ACC112 (cell line): Measurements from ENCODE around the gene GRPEL1.

Source experiments
- H2AFZ ChIP-seq: fragments of 200-600 bp; sonication (generic); one replicate; pipeline ENCODE4 v1.6.0; 2017; ENCODE audit warnings: antibody characterized with exemption, low read length; ENCODE audit not compliant: unreplicated experiment
- H3K27ac ChIP-seq: fragments of 200-600 bp; sonication (generic); 2 replicates; pipeline ENCODE4 v1.5.1; 2014; ENCODE audit warnings: low read depth, mild to moderate bottlenecking, antibody characterized with exemption, low read length, moderate library complexity
- H3K27me3 ChIP-seq: fragments of 200-600 bp; sonication (generic); 2 replicates; pipeline ENCODE4 v1.6.1; 2014; ENCODE audit warnings: mild to moderate bottlenecking, antibody characterized with exemption, low read length, moderate library complexity, mixed read lengths; ENCODE audit not compliant: insufficient read depth
- H3K36me3 ChIP-seq: fragments of 200-600 bp; sonication (generic); 2 replicates; pipeline ENCODE4 v1.6.1; 2016; ENCODE audit warnings: mild to moderate bottlenecking, antibody characterized with exemption, low read length, moderate library complexity, mixed read lengths; ENCODE audit not compliant: insufficient read depth
- H3K4me1 ChIP-seq: fragments of 200-600 bp; sonication (generic); one replicate; pipeline ENCODE4 v1.6.1; 2016; ENCODE audit warnings: low read length, mixed read lengths; ENCODE audit not compliant: insufficient read depth, unreplicated experiment, control insufficient read depth
- H3K4me3 ChIP-seq: fragments of 200-600 bp; sonication (generic); 2 replicates; pipeline ENCODE4 v1.5.1; 2014; ENCODE audit warnings: mild to moderate bottlenecking, low read depth, low read length
- H3K79me2 ChIP-seq: fragments of 200-600 bp; sonication (generic); one replicate; pipeline ENCODE4 v1.6.0; 2016; ENCODE audit warnings: low read length; ENCODE audit not compliant: control insufficient read depth, unreplicated experiment, insufficient read depth

Gene GRPEL1

GRCh38 chr4:7067452-7068278, at the start of gene GRPEL1:
Gene GRPEL1 (minus strand): TSS chr4:7068064. CDS start chr4:7068032, 32 bp downstream.
- Histone ChIP-seq H3K79me2 (peaks cover 46% of the 10 kb centered on the region), H3K4me3 (peak within 1 kb of the TSS; percentile 90), H2AFZ (peak within 1 kb of the TSS; percentile 85), H3K27me3 (no peaks in the 10 kb centered on the region), H3K36me3 (peaks cover 11% of the 10 kb centered on the region), H3K4me1 (peaks cover 15% of the 10 kb centered on the region), H3K27ac (peak within 1 kb of the TSS; percentile 59)

DNA sequence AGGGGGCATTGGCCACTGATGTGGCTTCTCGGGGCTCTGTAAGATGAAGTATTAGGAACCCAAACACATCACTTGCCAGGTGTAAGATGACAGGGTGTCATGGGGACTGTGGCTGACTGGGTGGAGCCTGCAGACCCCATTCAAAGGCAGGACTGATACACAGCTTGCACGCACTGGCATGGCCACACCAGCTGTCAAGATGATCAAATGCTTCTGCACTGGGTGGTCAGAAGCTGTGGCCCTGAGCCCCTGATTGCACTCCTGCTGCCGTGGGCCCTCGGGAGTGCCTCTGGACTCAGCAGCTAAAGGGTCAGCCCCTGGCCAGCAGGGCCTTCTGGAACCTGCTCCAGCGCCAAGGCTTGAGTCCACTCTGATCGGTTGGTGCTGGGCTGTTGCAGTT, 48.8 kb upstream of the GRPEL1 start:
- Histone ChIP-seq H3K4me1 (no peaks in the 10 kb centered on the region), H3K79me2 (no peaks in the 10 kb centered on the region), H2AFZ (no peak overlapping the region), H3K27ac (no peak overlapping the region), H3K36me3 (no peaks in the 10 kb centered on the region), H3K27me3 (peaks cover 18% of the 10 kb centered on the region), H3K4me3 (no peak overlapping the region)

GRCh38 chr4:7115557-7116340, 47.9 kb upstream of the GRPEL1 start:
- H3K27ac ChIP-seq: no peak overlapping the region
- H3K36me3 ChIP-seq: no peaks in the 10 kb centered on the region
- H3K79me2 ChIP-seq: no peaks in the 10 kb centered on the region
- H3K4me1 ChIP-seq: no peaks in the 10 kb centered on the region
- peaks cover 18% of the 10 kb centered on the region for H3K27me3 ChIP-seq
- H3K4me3 ChIP-seq: no peak overlapping the region
- H2AFZ ChIP-seq: no peak overlapping the region

DNA sequence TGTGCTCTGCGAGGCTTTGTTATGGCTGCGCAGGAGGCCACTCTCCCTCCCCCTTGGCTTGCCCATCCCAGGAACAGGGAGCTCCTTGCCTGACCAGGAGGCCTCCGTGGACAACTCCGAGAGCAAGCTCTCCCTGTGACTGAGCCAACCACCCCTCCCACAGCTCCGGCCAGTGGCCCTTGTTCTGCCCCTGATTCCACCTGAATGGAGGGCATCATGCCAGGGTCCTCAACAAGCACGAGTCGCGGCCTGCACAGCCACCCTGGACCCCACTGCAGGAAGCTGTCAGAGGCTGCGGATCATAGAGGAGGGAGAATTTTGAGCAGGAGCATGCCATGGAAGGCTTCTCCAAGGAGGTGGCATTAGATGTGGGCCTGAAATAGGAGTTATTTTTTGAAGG, 44.8 kb upstream of the GRPEL1 start:
- Histone ChIP-seq H3K27ac (no peak overlapping the region), H3K4me3 (no peak overlapping the region), H2AFZ (no peak overlapping the region), H3K36me3 (no peaks in the 10 kb centered on the region), H3K27me3 (peaks cover 7% of the 10 kb centered on the region; the same call in 1 of the 2 replicates), H3K4me1 (no peaks in the 10 kb centered on the region), H3K79me2 (no peaks in the 10 kb centered on the region)

DNA sequence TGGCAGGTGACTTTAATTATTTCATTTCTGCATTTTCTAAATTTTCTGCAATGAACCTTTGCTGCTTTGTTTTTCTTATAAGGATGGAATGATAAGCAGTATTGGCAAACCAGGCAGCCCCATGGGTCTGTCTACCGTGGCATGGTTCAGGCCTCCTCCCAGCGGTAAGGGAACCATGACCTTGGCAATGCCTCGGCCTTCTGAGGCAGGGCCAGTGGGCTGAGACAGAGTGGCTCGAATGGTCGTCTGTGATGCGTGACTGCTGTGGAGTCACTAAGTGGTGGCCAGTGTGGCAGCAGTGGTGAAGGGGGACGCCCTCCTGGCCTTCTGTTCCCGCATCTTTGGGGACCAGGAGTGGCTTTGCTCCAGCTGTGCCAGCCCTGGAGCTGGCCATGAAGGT, 43.6 kb upstream of the GRPEL1 start:
- H3K79me2 ChIP-seq: no peaks in the 10 kb centered on the region
- no peak overlapping the region for H3K27ac ChIP-seq
- no peaks in the 10 kb centered on the region for H3K36me3 ChIP-seq
- no peaks in the 10 kb centered on the region for H3K27me3 ChIP-seq
- no peaks in the 10 kb centered on the region for H3K4me1 ChIP-seq
- no peak overlapping the region for H2AFZ ChIP-seq
- no peak overlapping the region for H3K4me3 ChIP-seq

GRCh38 chr4:7110546-7110945, 42.7 kb upstream of the GRPEL1 start:
- Histone ChIP-seq H3K4me1 (no peaks in the 10 kb centered on the region), H3K79me2 (no peaks in the 10 kb centered on the region), H3K27me3 (no peaks in the 10 kb centered on the region)

GRCh38 chr4:7109169-7109568, 41.3 kb upstream of the GRPEL1 start:
- no peaks in the 10 kb centered on the region for H3K79me2 ChIP-seq

More at GRCh38 chr4:7110546-7110945, 42.7 kb upstream of the GRPEL1 start:
- Histone ChIP-seq H2AFZ (no peak overlapping the region), H3K4me3 (no peak overlapping the region), H3K27ac (no peak overlapping the region), H3K36me3 (no peaks in the 10 kb centered on the region)

DNA sequence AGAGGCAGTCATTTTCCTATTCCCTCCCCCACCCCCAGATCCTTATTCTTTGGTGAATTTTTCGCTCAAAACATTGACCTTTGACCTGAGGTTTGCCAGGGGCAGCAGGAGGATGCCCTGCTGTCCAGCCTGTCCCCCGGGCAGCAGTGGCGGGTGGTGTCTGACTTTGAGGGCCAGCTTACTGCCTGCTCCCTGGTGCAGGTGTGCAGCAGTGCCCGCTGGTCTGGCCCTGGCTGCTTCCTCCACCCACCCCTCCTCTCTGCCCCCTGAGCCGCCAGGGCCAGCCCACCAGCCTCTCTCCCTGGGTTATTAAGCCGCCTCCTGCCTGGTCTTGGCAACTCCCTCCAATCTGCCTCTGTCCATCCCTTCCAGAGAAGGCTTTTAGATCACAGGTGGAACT, 40.8 kb upstream of the GRPEL1 start:
- H3K36me3 ChIP-seq: no peaks in the 10 kb centered on the region
- no peaks in the 10 kb centered on the region for H3K27me3 ChIP-seq
- H3K4me1 ChIP-seq: peaks cover under 1% of the 10 kb centered on the region
- H3K4me3 ChIP-seq: no peak overlapping the region
- no peak overlapping the region for H3K27ac ChIP-seq
- no peaks in the 10 kb centered on the region for H3K79me2 ChIP-seq
- no peak overlapping the region for H2AFZ ChIP-seq

More at GRCh38 chr4:7109169-7109568, 41.3 kb upstream of the GRPEL1 start:
- H2AFZ ChIP-seq: no peak overlapping the region
- H3K4me3 ChIP-seq: no peak overlapping the region
- H3K27ac ChIP-seq: no peak overlapping the region
- H3K4me1 ChIP-seq: no peaks in the 10 kb centered on the region
- H3K27me3 ChIP-seq: no peaks in the 10 kb centered on the region
- H3K36me3 ChIP-seq: no peaks in the 10 kb centered on the region

DNA sequence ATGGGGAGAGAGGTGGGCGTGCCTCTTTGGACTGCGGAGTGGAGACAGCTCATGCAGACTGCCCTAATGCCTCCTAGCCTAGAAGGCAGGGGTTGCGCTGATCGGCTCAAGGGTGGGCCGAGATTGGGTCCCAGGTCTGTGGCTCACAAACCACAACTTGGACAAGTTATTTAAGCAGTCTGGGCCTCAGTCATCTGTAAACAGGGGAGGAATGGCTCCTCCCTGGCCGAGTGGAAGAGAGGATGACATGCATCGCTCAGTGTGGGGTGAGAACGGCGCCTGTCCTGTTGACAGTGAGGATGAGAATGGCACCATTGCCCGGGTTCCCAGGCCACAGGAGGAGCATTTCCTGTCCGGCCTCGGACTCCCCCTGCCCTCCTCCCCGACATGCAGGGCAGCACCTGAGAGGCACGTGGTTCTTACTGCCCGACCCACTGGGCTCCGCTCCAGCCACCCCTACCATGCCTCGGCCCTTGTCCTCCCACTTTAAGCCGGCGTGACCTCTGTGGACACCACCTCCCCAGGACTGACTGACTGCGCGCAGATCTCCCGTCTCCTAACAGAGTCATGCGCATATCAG, 40.3 kb upstream of the GRPEL1 start:
- no peak overlapping the region for H3K4me3 ChIP-seq
- H3K27ac ChIP-seq: no peak overlapping the region
- H3K27me3 ChIP-seq: no peaks in the 10 kb centered on the region
- no peaks in the 10 kb centered on the region for H3K36me3 ChIP-seq
- H2AFZ ChIP-seq: no peak overlapping the region
- H3K79me2 ChIP-seq: no peaks in the 10 kb centered on the region
- H3K4me1 ChIP-seq: peaks cover 3% of the 10 kb centered on the region

DNA sequence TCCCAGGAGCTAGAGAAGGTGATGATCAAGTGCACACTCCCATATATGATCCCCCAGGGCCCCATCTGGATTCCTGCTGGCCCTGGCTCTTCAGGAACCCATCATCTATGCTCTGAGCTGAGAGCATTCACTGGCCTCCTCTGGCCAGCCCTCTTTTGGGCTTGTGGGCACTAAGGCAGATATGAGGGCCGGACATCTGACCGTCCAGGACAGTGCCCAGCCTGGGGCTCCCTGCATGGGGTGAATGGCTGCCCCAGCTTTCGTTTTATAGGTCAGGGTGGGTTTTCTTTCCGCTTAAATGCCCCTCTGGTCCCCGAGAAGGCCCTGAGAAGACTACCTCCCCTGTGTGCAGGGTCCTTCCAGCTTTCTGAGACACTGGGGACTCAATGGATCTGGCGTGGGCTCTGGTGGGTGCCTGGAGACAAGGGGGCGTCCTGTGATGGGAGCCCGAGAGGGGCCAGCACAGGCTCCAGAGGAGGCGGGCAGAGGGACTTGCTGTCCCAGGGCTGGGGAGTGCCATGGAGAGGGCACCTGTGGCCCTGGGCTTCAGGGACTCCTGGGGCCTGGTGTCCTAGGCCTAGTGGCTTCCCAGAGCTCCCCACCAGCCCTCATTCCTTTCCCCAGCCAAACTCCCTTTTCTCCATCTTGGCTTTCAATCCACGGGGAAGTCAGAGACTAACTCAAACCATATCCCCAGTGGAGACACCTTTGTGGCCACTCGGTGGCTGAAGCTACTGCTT, 39.5 kb upstream of the GRPEL1 start:
- H2AFZ ChIP-seq: no peak overlapping the region
- H3K27me3 ChIP-seq: no peaks in the 10 kb centered on the region
- no peak overlapping the region for H3K27ac ChIP-seq
- peaks cover 6% of the 10 kb centered on the region for H3K4me1 ChIP-seq
- no peak overlapping the region for H3K4me3 ChIP-seq
- H3K79me2 ChIP-seq: no peaks in the 10 kb centered on the region
- H3K36me3 ChIP-seq: no peaks in the 10 kb centered on the region
